Measurements from ENCODE around the gene TBC1D3L.
"Not testable (repeated sequence)": the region's sequence is repeated elsewhere in the genome, so short reads cannot be mapped to it uniquely, and the experiment has no call there.

The TBC1D3L gene

GRCh38 chr17:37988960-37989359 is at the start of gene TBC1D3L:
TSS of gene TBC1D3L (minus strand) at chr17:37989060. CDS start at chr17:37987520, 1,540 bp downstream.
- DNase-seq (ENCODE audit: low read depth in 2 of 2): not testable (repeated sequence)

- DNase-seq (ENCODE audit: low read depth in 2 of 2): not testable (repeated sequence)
Observed at GRCh38 chr17:38003676-38004075, 14.8 kb upstream of the TBC1D3L start, which contains the start of gene TBC1D3D. TSS of gene TBC1D3D (plus strand) at chr17:38003976. CDS start at chr17:38005561, 1,585 bp downstream.
